Endothelial cell of umbilical vein (primary cell): Measurements from ENCODE around the gene GRK5. TPM values are rescaled to one million over a fixed set of nuclear protein-coding genes. Genes with fewer than 3 reads are reported as not detected.
A peak's percentile ranks its signal among the peaks of the same experiment; 100 is the strongest.

Source experiments
- BruUV-seq: library from RNA; stranded (reverse); fragments of 400-500 nt; replicated peaks from 2 replicates; lab custom pipeline; 2021; lab: Mats Ljungman, UMichigan
- CTCF ChIA-PET: fragments of 300-600, 350-600 bp; sonication (Branson Sonifier 250); formaldehyde crosslinking; loops from one replicate; lab custom pipeline; 2021; ENCODE audit warnings: antibody characterized with exemption, inconsistent platforms; lab: Charles Lee
- POLR2A ChIA-PET: fragments of 300-600, 350-600 bp; sonication (Branson Sonifier 250); formaldehyde crosslinking; loops from one replicate; lab custom pipeline; 2021; ENCODE audit warnings: antibody characterized with exemption, inconsistent platforms; lab: Charles Lee
- DNase-seq: peaks from one replicate; pipeline ENCODE4 v3.0.0-alpha.2; 2011; ENCODE audit warnings: low read depth, low spot score
- FAIRE-seq: peaks from 2 replicates; lab custom pipeline; 2011; peaks lifted over from hg19 to GRCh38; lab: Jason Lieb, UNC
- H2AFZ ChIP-seq: 2 replicates; pipeline ENCODE4 v1.6.0; 2012; ENCODE audit warnings: low read depth, low read length, control low read depth, inconsistent platforms
- H3K27ac ChIP-seq: 2 replicates; pipeline ENCODE4 v1.5.1; 2011; ENCODE audit warnings: low read depth, mild to moderate bottlenecking, control low read depth, low read length, moderate library complexity; ENCODE audit not compliant: insufficient read depth
- H3K27me3 ChIP-seq, 2 experiments: 2 replicates each; pipeline versions ENCODE4 v1.6.0 to v1.6.1; 2011; ENCODE audit warnings: low read length in 2 of 2, mixed read lengths in 1 of 2; ENCODE audit not compliant: control insufficient read depth in 2 of 2, insufficient read depth in 2 of 2
- H3K36me3 ChIP-seq, 2 experiments: 2 replicates in 1 of 2; 3 replicates in 1 of 2; pipeline ENCODE4 v1.5.1; 2011; ENCODE audit warnings: low read length in 2 of 2, mild to moderate bottlenecking in 1 of 2, moderate library complexity in 1 of 2; ENCODE audit not compliant: control insufficient read depth in 2 of 2, insufficient read depth in 2 of 2; ENCODE audit errors: extremely low read depth in 1 of 2
- H3K4me1 ChIP-seq: 3 replicates; pipeline ENCODE4 v1.5.1; 2011; ENCODE audit warnings: mild to moderate bottlenecking, low read length; ENCODE audit not compliant: control insufficient read depth, insufficient read depth; ENCODE audit errors: extremely low read depth
- H3K4me2 ChIP-seq: 2 replicates; pipeline ENCODE4 v1.6.1; 2011; ENCODE audit warnings: low read length, control low read depth, mixed read lengths; ENCODE audit not compliant: insufficient read depth
- H3K4me3 ChIP-seq, 3 experiments: fragments of 200-600 bp in 1 of 3; sonication (generic), shearing (Covaris generic) in 1 of 3; replicated peaks in 1 of 3; 2 replicates each; pipeline ENCODE4 v1.5.1; 2011 to 2016; ENCODE audit warnings: control low read depth in 3 of 3, low read length in 3 of 3, mild to moderate bottlenecking in 2 of 3, inconsistent platforms in 1 of 3, low read depth in 1 of 3, moderate library complexity in 1 of 3; ENCODE audit not compliant: insufficient read depth in 1 of 3
- H3K79me2 ChIP-seq: 2 replicates; pipeline ENCODE4 v1.6.0; 2012; ENCODE audit warnings: low read length, inconsistent platforms; ENCODE audit not compliant: control insufficient read depth, insufficient read depth
- H3K9ac ChIP-seq: replicated peaks from 2 replicates; pipeline ENCODE3; 2011; ENCODE audit warnings: low read length, control low read depth; ENCODE audit not compliant: insufficient read depth; ENCODE audit errors: extremely low read depth
- H3K9me1 ChIP-seq: replicated peaks from 3 replicates; pipeline ENCODE4 v1.6.0; 2011; ENCODE audit warnings: mild to moderate bottlenecking, low read length; ENCODE audit not compliant: control insufficient read depth, insufficient read depth; ENCODE audit errors: extremely low read depth
- H3K9me3 ChIP-seq: replicated peaks from 2 replicates; pipeline ENCODE4 v1.5.1; 2012; ENCODE audit warnings: low read length, inconsistent platforms; ENCODE audit not compliant: control insufficient read depth, insufficient read depth
- H4K20me1 ChIP-seq: replicated peaks from 2 replicates; pipeline ENCODE3; 2011; ENCODE audit warnings: mild to moderate bottlenecking, low read length; ENCODE audit not compliant: control insufficient read depth, insufficient read depth; ENCODE audit errors: extremely low read depth
- CTCF ChIP-seq, 2 donors: IDR thresholded peaks; 1 replicate in 1 of 2; 2 replicates in 1 of 2; pipeline ENCODE4 v1.5.1; 2011; ENCODE audit warnings: low read length in 2 of 2, mild to moderate bottlenecking in 2 of 2, moderate library complexity in 2 of 2, control low read depth in 1 of 2, inconsistent platforms in 1 of 2, low read depth in 1 of 2; ENCODE audit not compliant: insufficient read depth in 1 of 2; ENCODE audit errors: extremely low read depth in 1 of 2
- EZH2 ChIP-seq: IDR thresholded peaks from 2 replicates; pipeline ENCODE4 v1.6.1; 2012; ENCODE audit warnings: borderline replicate concordance, low read depth, mild to moderate bottlenecking, moderate library complexity, low read length, inconsistent platforms; ENCODE audit not compliant: severe bottlenecking
- FOS ChIP-seq: IDR thresholded peaks from 2 replicates; pipeline ENCODE4 v1.6.1; 2011; ENCODE audit warnings: mild to moderate bottlenecking, low read length, moderate library complexity, borderline replicate concordance; ENCODE audit not compliant: insufficient read depth
- JUN ChIP-seq: IDR thresholded peaks from 2 replicates; pipeline ENCODE4 v1.6.1; 2011; ENCODE audit warnings: borderline replicate concordance, low read depth; ENCODE audit not compliant: insufficient read length, insufficient read depth
- MAX ChIP-seq: IDR thresholded peaks from 2 replicates; pipeline ENCODE4 v1.6.1; 2011; ENCODE audit not compliant: insufficient read depth, insufficient read length
- MYC ChIP-seq: IDR thresholded peaks from one replicate; pipeline ENCODE4 v1.6.1; 2011; ENCODE audit warnings: mild to moderate bottlenecking, low read depth, low read length
- POLR2A ChIP-seq: IDR thresholded peaks from 2 replicates; pipeline ENCODE4 v1.6.1; 2012; ENCODE audit warnings: low read depth, mild to moderate bottlenecking, control low read depth, low read length
- POLR2AphosphoS5 ChIP-seq: IDR thresholded peaks from 2 replicates; pipeline ENCODE4 v1.6.1; 2012; ENCODE audit warnings: low read depth, mild to moderate bottlenecking, control low read depth, low read length, moderate library complexity; ENCODE audit not compliant: insufficient read depth
- dilution Hi-C: fragments of 300-500 bp; cut with MboI; formaldehyde crosslinking; loops from one replicate; pipeline ENCODE4 v1.15.0; 2019; ENCODE audit warnings: low sequenced_read_pairs; ENCODE audit not compliant: extremely low pct_ligation_motif_present
- intact Hi-C: fragments of 100-400 bp; cut with micrococcal nuclease; formaldehyde crosslinking; loops from one replicate; pipeline ENCODE4 v1.10.0; 2022
- polyA plus RNA-seq, 4 experiments: library from polyadenylated mRNA; depleted of rRNA in 3 of 4; stranded (reverse) in 3 of 4; unstranded in 1 of 4; fragments of >200 nt; gene quantifications; 2 replicates each; pipeline versions ENCODE4 v1.2.1 to v1.2.3, GENCODE V29; 2011 to 2012; ENCODE audit warnings: missing spikeins in 1 of 4
- total RNA-seq: library from RNA; stranded (reverse); gene quantifications from 2 replicates; pipeline ENCODE4 v1.2.3, GENCODE V29; 2021

The GRK5 gene
- total and polyA plus RNA-seq, 2 donors (not counting 3 experiments of a cell fraction or from before 2014, with no cell fraction given), result 13.1 to 29.5 TPM

- H3K27ac ChIP-seq, result peak overlapping the region; percentile 85
- POLR2A ChIA-PET, result interaction anchor here (0.5 to 2.6 kb wide), 2 partner anchors 38 to 73 kb away, joined by 3 to 14 read pairs; no protein-coding TSS in a partner anchor
- no peak overlapping the region for H2AFZ ChIP-seq
- no peaks in the 10 kb centered on the region for H3K27me3 ChIP-seq
- H3K36me3 ChIP-seq, result no peaks in the 10 kb centered on the region
- H3K4me2 ChIP-seq, result peak overlapping the region; percentile 12
- FAIRE-seq, result peak; percentile 80
- H3K4me3 ChIP-seq, result no peak overlapping the region
- CTCF ChIA-PET, result interaction anchor here (0.7 to 3.2 kb wide), 9 partner anchors 66 to 211 kb away, joined by 3 to 22 read pairs (median 6); partner anchors contain the start of gene GRK5
- no peaks in the 10 kb centered on the region for H3K9me1 ChIP-seq
- H3K4me1 ChIP-seq, result peaks cover 48% of the 10 kb centered on the region
- TF ChIP-seq POLR2AphosphoS5 (no peak), FOS (peak; percentile 18)
- BruUV-seq, result no TSS peak
- H4K20me1 ChIP-seq, result no peaks in the 10 kb centered on the region
- no peaks in the 10 kb centered on the region for H3K79me2 ChIP-seq
- dilution Hi-C loops, result no loop called here
- intact Hi-C loops, result loop anchor here (1.0 kb wide), 2 partner anchors 8 to 138 kb away; no protein-coding TSS in a partner anchor
- H3K9ac ChIP-seq, result peak overlapping the region; percentile 53
- no peaks in the 10 kb centered on the region for H3K9me3 ChIP-seq
- DNase-seq, result peak; percentile 65
Measured at GRCh38 chr10:119408969-119409371, 201.6 kb downstream of the GRK5 start.

GRCh38 chr10:119409385-119409784 is 202.0 kb downstream of the GRK5 start:
- Histone ChIP-seq H2AFZ (no peak overlapping the region), H3K36me3 (no peaks in the 10 kb centered on the region), H3K9me3 (no peaks in the 10 kb centered on the region), H3K4me3 (no peak overlapping the region), H3K9me1 (no peaks in the 10 kb centered on the region), H3K9ac (peak overlapping the region; percentile 53), H3K27ac (peak overlapping the region; percentile 85), H3K79me2 (no peaks in the 10 kb centered on the region), H3K4me1 (peaks cover 48% of the 10 kb centered on the region), H3K4me2 (peak overlapping the region; percentile 12), H4K20me1 (no peaks in the 10 kb centered on the region), H3K27me3 (no peaks in the 10 kb centered on the region)
- intact Hi-C loops (loop anchor here (1.0 kb wide), 2 partner anchors 8 to 138 kb away; no protein-coding TSS in a partner anchor), dilution Hi-C loops (no loop called here)
- CTCF ChIA-PET, result interaction anchor here (0.7 to 3.2 kb wide), 14 partner anchors 38 to 211 kb away, joined by 3 to 22 read pairs (median 4); partner anchors contain the start of gene GRK5
- FAIRE-seq (no peak), DNase-seq (no peak)
- TF ChIP-seq MAX (no peak), CTCF (IDR thresholded peaks at IDR 0.05; ENCODE audit: extremely low read depth in 1 of 2, insufficient read depth in 1 of 2, low read depth in 1 of 2, low read length in 2 of 2) (no peak), POLR2AphosphoS5 (no peak), EZH2 (no peak), MYC (no peak), JUN (no peak), POLR2A (no peak)
- TSS peak; percentile 32 for BruUV-seq
- POLR2A ChIA-PET, result interaction anchor here (0.5 to 2.6 kb wide), 3 partner anchors 38 to 103 kb away, joined by 3 to 14 read pairs (median 5); no protein-coding TSS in a partner anchor
